Neural progenitor cell (in vitro differentiated cells): ENCODE measurements around the gene SNX14.

Experiments used
- CTCF ChIP-seq: fragments of 200-600 bp; sonication (generic); IDR thresholded peaks from 2 replicates; pipeline ENCODE4 v1.5.1; 2017; ENCODE audit warnings: antibody characterized with exemption, mild to moderate bottlenecking
- EZH2 ChIP-seq: fragments of 200-600 bp; sonication (generic); IDR thresholded peaks from 2 replicates; pipeline ENCODE4 v1.6.1; 2017; ENCODE audit warnings: antibody characterized with exemption, mild to moderate bottlenecking, moderate library complexity
- EZH2phosphoT487 ChIP-seq: fragments of 200-600 bp; sonication (generic); IDR thresholded peaks from 2 replicates; pipeline ENCODE4 v1.6.1; 2017; ENCODE audit warnings: antibody characterized with exemption

- no peak for TF ChIP-seq CTCF
- no peak for TF ChIP-seq EZH2
- TF ChIP-seq EZH2phosphoT487: no peak
Measured at GRCh38 chr6:85556992-85557668, 36.5 kb downstream of the SNX14 start.
